Breast epithelium (tissue), 3 donors: ENCODE data around the gene TGFBR3.

Experiments used
- CTCF ChIP-seq, 3 donors: fragments of 450-650 bp; IDR thresholded peaks; one replicate each; pipeline ENCODE4 v1.5.1; 2016 to 2017; ENCODE audit warnings: antibody characterized with exemption in 3 of 3, mild to moderate bottlenecking in 3 of 3, moderate library complexity in 3 of 3
- POLR2A ChIP-seq: fragments of 450-650 bp; IDR thresholded peaks from one replicate; pipeline ENCODE4 v1.6.1; 2016; ENCODE audit warnings: antibody characterized with exemption, mild to moderate bottlenecking, moderate library complexity

DNA sequence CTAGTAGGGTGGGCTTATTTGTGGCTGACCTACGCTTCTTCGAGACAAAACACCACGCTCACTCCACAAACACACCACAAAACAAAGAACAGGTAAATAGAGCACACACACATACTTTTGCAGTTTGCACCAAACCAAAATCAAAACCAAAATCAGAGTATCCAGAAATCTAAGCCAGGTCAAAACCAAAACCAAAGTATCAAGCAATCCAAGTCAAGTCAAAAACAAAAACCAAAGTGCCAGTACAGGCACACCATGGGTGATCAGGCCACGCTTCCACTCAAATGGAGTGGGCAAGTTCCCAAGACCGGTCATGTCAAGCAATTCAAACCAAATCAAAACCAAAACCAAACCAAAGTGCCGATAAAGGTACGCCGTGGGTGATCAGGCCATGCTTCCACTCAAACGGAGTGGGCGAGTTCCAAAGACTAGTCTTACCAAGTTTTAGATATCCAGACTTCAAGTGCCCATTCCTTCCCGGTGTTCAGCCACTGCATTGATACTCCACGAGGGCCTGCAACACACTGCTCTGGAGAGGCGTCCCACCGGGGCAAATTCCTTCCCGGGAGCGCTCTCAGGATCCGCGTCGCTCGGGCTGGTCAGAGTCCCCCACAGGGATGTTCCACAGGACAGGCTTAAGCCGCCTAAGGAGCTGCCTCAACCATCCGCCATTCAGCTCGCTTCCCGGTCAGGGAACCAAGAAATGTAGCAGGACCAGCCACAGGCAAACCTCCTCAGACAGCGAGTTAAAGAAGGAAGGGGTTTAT is 216.2 kb downstream of the TGFBR3 start:
- TF ChIP-seq POLR2A (no peak), CTCF (IDR thresholded peaks at IDR 0.05) (no peak)
